Gastrocnemius medialis (tissue), 4 donors: ENCODE measurements around the gene SELENOI. TPM values are rescaled to one million over a fixed set of nuclear protein-coding genes. Genes with fewer than 3 reads are reported as not detected.

Experiments
- ATAC-seq, 2 donors: fragments of 150-250 bp; one replicate each; pipeline ENCODE4 v1.9.1; 2016
- DNase-seq, 2 donors: peaks; one replicate each; pipeline ENCODE4 v3.0.0-alpha.2; 2019
- H3K27ac ChIP-seq, 4 donors: fragments of 200-600 bp; sonication (generic); 1 replicate in 1 of 4; 2 replicates in 3 of 4; pipeline ENCODE4 v1.5.1; 2016 to 2018; ENCODE audit warnings: mild to moderate bottlenecking in 2 of 4, moderate library complexity in 1 of 4
- H3K27me3 ChIP-seq, 3 donors: fragments of 200-600 bp; sonication (generic) in 2 of 3; 1 replicate in 1 of 3; 2 replicates in 2 of 3; pipeline versions ENCODE4 v1.5.1 to v1.6.0; 2016 to 2019; ENCODE audit warnings: mild to moderate bottlenecking in 1 of 3, moderate library complexity in 1 of 3
- H3K36me3 ChIP-seq, 2 donors: fragments of 200-600 bp; sonication (generic) in 1 of 2; one replicate each; pipeline ENCODE4 v1.5.1; 2017 to 2018
- H3K4me1 ChIP-seq, 2 donors: fragments of 200-600 bp; sonication (generic) in 1 of 2; one replicate each; pipeline ENCODE4 v1.5.1; 2016 to 2017; ENCODE audit warnings: mild to moderate bottlenecking in 2 of 2
- H3K4me3 ChIP-seq, 4 donors: fragments of 200-600 bp; sonication (generic) in 3 of 4; 1 replicate in 1 of 4; 2 replicates in 3 of 4; pipeline ENCODE4 v1.5.1; 2016 to 2019; ENCODE audit warnings: mild to moderate bottlenecking in 2 of 4
- H3K9me3 ChIP-seq, 3 donors: fragments of 200-600 bp; sonication (generic) in 2 of 3; 1 replicate in 1 of 3; 2 replicates in 2 of 3; pipeline ENCODE4 v1.5.1; 2016 to 2019
- CTCF ChIP-seq, 5 experiments: fragments of 450-650 bp in 3 of 5; fragments of 200-600 bp in 2 of 5; sonication (generic) in 2 of 5; IDR thresholded peaks in 4 of 5; conservative IDR thresholded peaks in 1 of 5; 1 replicate in 4 of 5; 2 replicates in 1 of 5; pipeline ENCODE4 v1.5.1; 2016 to 2019; ENCODE audit warnings: antibody characterized with exemption in 5 of 5, mild to moderate bottlenecking in 3 of 5, moderate library complexity in 3 of 5
- POLR2A ChIP-seq, 2 donors: fragments of 450-650 bp; IDR thresholded peaks; one replicate each; pipeline ENCODE4 v1.6.1; 2017; ENCODE audit warnings: antibody characterized with exemption in 2 of 2, mild to moderate bottlenecking in 2 of 2, moderate library complexity in 2 of 2
- in situ Hi-C, 4 donors: fragments of 200-750 bp; cut with MboI; loops; one replicate each; pipeline versions ENCODE4 v1.15.0 to v1.8.0; 2017; ENCODE audit warnings: low sequenced_read_pairs in 4 of 4
- intact Hi-C: fragments of 100-400 bp; cut with DNase I; formaldehyde crosslinking; loops from one replicate; pipeline ENCODE4 v1.15.1; 2023; ENCODE audit warnings: low total_unique reads
- total RNA-seq, 4 donors: library from RNA; depleted of rRNA; stranded (reverse); fragments of >200 nt; gene quantifications; one replicate each; pipeline versions ENCODE4 v1.1.0 to v1.2.3, GENCODE V29; 2016

SELENOI gene
- 10 to 100 TPM in 3 of 4 donors, 1 to 10 TPM in 1; 8.5 to 30.6 (median 17.0) TPM for total RNA-seq

GRCh38 chr2:26345545-26346453 lies at the start of gene SELENOI:
Gene SELENOI (plus strand): TSS chr2:26346143. CDS start chr2:26346233, 90 bp downstream.
- ATAC-seq: peak; percentile 99
- in situ Hi-C loops: loop anchor here (25.0 kb wide), 2 partner anchors 358 to 383 kb away; partner anchors contain the start of gene KIF3C (in 1 of the 4)

GRCh38 chr2:26297061-26297460 lies 48.9 kb upstream of the SELENOI start:
- in situ Hi-C loops: no loop called here
- intact Hi-C loops: loop anchor here (5.0 kb wide), 1 partner anchor 105 kb away; no protein-coding TSS in a partner anchor

More at GRCh38 chr2:26345545-26346453, at the start of gene SELENOI:
- Histone ChIP-seq H3K27me3 (no peaks in the 10 kb centered on the region), H3K27ac (peak within 1 kb of the TSS; percentile 91 to 98 (median 95)), H3K9me3 (no peaks in the 10 kb centered on the region), H3K36me3 (no peaks in the 10 kb centered on the region), H3K4me3 (peak within 1 kb of the TSS; percentile 87 to 95 (median 92)), H3K4me1 (peaks cover 26 to 27% of the 10 kb centered on the region in 2 donors)
- intact Hi-C loops: loop anchor here (5.0 to 10.0 kb wide), 4 partner anchors 108 to 629 kb away; partner anchors contain the start of genes ASXL2, MAPRE3 and SLC35F6
- peak; percentile 91 to 93 for TF ChIP-seq POLR2A (IDR thresholded peaks at IDR 0.05)
- no peak for TF ChIP-seq CTCF (IDR thresholded peaks at IDR 0.05 in 4 of 5, conservative IDR thresholded peaks at IDR 0.05 in 1 of 5)
- DNase-seq: peak; percentile 99

GRCh38 chr2:26298286-26298637 lies 47.7 kb upstream of the SELENOI start:
- Histone ChIP-seq H3K9me3 (no peaks in the 10 kb centered on the region), H3K4me1 (peaks cover 3 to 9% of the 10 kb centered on the region in 2 donors), H3K27ac (peak overlapping the region in 3 of 4 donors; percentile 49 to 69 (median 67)), H3K27me3 (no peaks in the 10 kb centered on the region), H3K36me3 (no peaks in the 10 kb centered on the region), H3K4me3 (peak overlapping the region; percentile 56 to 68 (median 64))
- intact Hi-C loops: loop anchor here (5.0 kb wide), 1 partner anchor 106 kb away; no protein-coding TSS in a partner anchor
- TF ChIP-seq CTCF (IDR thresholded peaks at IDR 0.05 in 4 of 5, conservative IDR thresholded peaks at IDR 0.05 in 1 of 5): no peak
- no peak for TF ChIP-seq POLR2A (IDR thresholded peaks at IDR 0.05)
- in situ Hi-C loops: no loop called here
- ATAC-seq (no peak), DNase-seq (no peak)

More at GRCh38 chr2:26297061-26297460, 48.9 kb upstream of the SELENOI start:
- peaks cover 3 to 9% of the 10 kb centered on the region in 2 donors for H3K4me1 ChIP-seq
- TF ChIP-seq CTCF (IDR thresholded peaks at IDR 0.05 in 4 of 5, conservative IDR thresholded peaks at IDR 0.05 in 1 of 5) (no peak), POLR2A (IDR thresholded peaks at IDR 0.05) (no peak)
- H3K4me3 ChIP-seq: no peak overlapping the region
- no peaks in the 10 kb centered on the region for H3K36me3 ChIP-seq
- DNase-seq: no peak
- no peak for ATAC-seq
- no peaks in the 10 kb centered on the region for H3K27me3 ChIP-seq
- H3K9me3 ChIP-seq: no peaks in the 10 kb centered on the region
- no peak overlapping the region for H3K27ac ChIP-seq

GRCh38 chr2:26298638-26299393 lies 47.1 kb upstream of the SELENOI start:
- in situ Hi-C loops (no loop called here), intact Hi-C loops (loop anchor here (1.0 to 5.0 kb wide), 2 partner anchors 55 to 107 kb away; partner anchors contain the start of genes HADHA and HADHB)
- peak overlapping the region; percentile 56 to 68 (median 64) for H3K4me3 ChIP-seq
- H3K27me3 ChIP-seq: no peaks in the 10 kb centered on the region
- H3K9me3 ChIP-seq: no peaks in the 10 kb centered on the region
- peak overlapping the region; percentile 49 to 69 (median 58) for H3K27ac ChIP-seq
- TF ChIP-seq POLR2A (IDR thresholded peaks at IDR 0.05): no peak
- no peak for TF ChIP-seq CTCF (IDR thresholded peaks at IDR 0.05 in 4 of 5, conservative IDR thresholded peaks at IDR 0.05 in 1 of 5)
- peaks cover 3 to 9% of the 10 kb centered on the region in 2 donors for H3K4me1 ChIP-seq
- ATAC-seq (peak; percentile 49 to 60), DNase-seq (peak in 1 of 2 donors; percentile 32)
- H3K36me3 ChIP-seq: no peaks in the 10 kb centered on the region
